ENCODE data around the gene RAB31. TPM values are rescaled to one million over a fixed set of nuclear protein-coding genes. Genes with fewer than 3 reads are reported as not detected.
"Not testable (repeated sequence)": the region's sequence is repeated elsewhere in the genome, so short reads cannot be mapped to it uniquely, and the experiment has no call there.

RAB31 gene
- total RNA-seq, 4 donors from 2014 or later: 13.1 to 18.4 (median 16.9) TPM

DNA sequence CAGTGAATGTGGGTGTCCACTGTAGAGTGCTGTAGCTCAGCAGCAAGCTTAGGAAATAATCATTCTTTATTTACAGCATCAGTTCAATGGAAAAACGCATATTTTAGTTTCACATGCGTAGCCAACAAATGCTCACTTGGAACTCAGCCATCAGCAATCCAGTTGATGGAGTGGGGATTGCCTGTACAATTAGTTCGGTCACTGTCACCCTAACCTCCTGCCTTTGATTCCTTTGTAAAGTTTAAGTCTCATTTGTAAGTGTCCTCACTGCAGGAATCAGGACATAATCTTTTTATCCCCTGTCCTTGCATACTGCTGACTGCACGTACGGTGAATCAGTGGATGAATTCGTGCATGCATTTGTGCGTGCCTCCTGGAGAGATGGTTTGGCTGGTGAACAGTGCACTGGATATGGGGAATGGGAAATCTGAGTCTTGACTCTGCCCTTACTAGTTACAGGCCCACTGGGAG, 55.9 kb downstream of the RAB31 start:
- intact Hi-C loops (cut with DNase I; ENCODE audit: low total_unique reads) (no loop called here), in situ Hi-C loops (cut with MboI; ENCODE audit: low pct_ligation_motif_present in 1 of 4, low pct_unique_long_range_greater_than_20kb in 1 of 4, low sequenced_read_pairs in 3 of 4) (no loop called here)
- H3K4me1 ChIP-seq: no peaks in the 10 kb centered on the region
- no peaks in the 10 kb centered on the region for H3K9me3 ChIP-seq
- 75 to 86% methylated on average over 5 to 7 of the region's 7 CpGs for WGBS, 2 donors (ENCODE audit: low coverage in 1 of 2)
- H3K27ac ChIP-seq: no peak overlapping the region
- H3K4me3 ChIP-seq: no peak overlapping the region
- H3K36me3 ChIP-seq: no peaks in the 10 kb centered on the region
- no peak for DNase-seq
- H3K27me3 ChIP-seq: no peaks in the 10 kb centered on the region
- TF ChIP-seq, protein P1, sequence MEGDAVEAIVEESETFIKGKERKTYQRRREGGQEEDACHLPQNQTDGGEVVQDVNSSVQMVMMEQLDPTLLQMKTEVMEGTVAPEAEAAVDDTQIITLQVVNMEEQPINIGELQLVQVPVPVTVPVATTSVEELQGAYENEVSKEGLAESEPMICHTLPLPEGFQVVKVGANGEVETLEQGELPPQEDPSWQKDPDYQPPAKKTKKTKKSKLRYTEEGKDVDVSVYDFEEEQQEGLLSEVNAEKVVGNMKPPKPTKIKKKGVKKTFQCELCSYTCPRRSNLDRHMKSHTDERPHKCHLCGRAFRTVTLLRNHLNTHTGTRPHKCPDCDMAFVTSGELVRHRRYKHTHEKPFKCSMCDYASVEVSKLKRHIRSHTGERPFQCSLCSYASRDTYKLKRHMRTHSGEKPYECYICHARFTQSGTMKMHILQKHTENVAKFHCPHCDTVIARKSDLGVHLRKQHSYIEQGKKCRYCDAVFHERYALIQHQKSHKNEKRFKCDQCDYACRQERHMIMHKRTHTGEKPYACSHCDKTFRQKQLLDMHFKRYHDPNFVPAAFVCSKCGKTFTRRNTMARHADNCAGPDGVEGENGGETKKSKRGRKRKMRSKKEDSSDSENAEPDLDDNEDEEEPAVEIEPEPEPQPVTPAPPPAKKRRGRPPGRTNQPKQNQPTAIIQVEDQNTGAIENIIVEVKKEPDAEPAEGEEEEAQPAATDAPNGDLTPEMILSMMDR (IDR thresholded peaks at IDR 0.05): no peak
- TF ChIP-seq POLR2AphosphoS5 (IDR thresholded peaks at IDR 0.05) (no peak), EP300 (IDR thresholded peaks at IDR 0.05; ENCODE audit: low read depth) (no peak), POLR2A (IDR thresholded peaks at IDR 0.05) (no peak)

DNA sequence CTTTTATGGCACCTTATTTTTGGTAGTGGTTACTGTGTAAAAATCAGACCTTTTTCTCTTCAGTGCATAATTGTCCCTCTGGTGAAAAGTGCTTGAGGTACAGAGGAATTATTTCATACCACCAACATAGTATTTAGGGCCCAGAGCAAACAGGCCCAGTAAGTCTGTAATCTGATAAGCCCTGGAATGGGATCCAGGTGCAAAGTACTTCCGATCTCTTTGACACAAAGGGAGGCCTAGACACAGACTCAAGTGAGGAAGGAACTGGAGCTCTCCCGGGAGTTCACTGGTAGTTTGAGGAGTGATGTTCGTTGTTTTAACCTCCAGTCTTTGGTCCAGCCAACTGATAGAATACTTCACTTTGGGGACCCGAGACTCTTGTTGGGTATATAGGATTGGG, 57.4 kb downstream of the RAB31 start:
- peaks cover 0 to 3% (median 0%) of the 10 kb centered on the region in 4 donors for H3K4me1 ChIP-seq
- no peak for TF ChIP-seq POLR2A (IDR thresholded peaks at IDR 0.05)
- no peak for TF ChIP-seq POLR2AphosphoS5 (IDR thresholded peaks at IDR 0.05)
- TF ChIP-seq, protein P1 (IDR thresholded peaks at IDR 0.05): no peak
- TF ChIP-seq EP300 (IDR thresholded peaks at IDR 0.05; ENCODE audit: low read depth): no peak
- H3K4me3 ChIP-seq: no peak overlapping the region
- no peaks in the 10 kb centered on the region for H3K9me3 ChIP-seq
- in situ Hi-C loops (cut with MboI; ENCODE audit: low pct_ligation_motif_present in 1 of 4, low pct_unique_long_range_greater_than_20kb in 1 of 4, low sequenced_read_pairs in 3 of 4): no loop called here
- no peak for DNase-seq
- 84% methylated on average over 4 of the region's 4 CpGs; no CpG with 5 or more reads in 1 of the 2 donors for WGBS, 2 donors (ENCODE audit: low coverage in 1 of 2)
- no peaks in the 10 kb centered on the region for H3K27me3 ChIP-seq
- no peaks in the 10 kb centered on the region for H3K36me3 ChIP-seq
- H3K27ac ChIP-seq: no peak overlapping the region
- intact Hi-C loops (cut with DNase I; ENCODE audit: low total_unique reads): no loop called here

DNA sequence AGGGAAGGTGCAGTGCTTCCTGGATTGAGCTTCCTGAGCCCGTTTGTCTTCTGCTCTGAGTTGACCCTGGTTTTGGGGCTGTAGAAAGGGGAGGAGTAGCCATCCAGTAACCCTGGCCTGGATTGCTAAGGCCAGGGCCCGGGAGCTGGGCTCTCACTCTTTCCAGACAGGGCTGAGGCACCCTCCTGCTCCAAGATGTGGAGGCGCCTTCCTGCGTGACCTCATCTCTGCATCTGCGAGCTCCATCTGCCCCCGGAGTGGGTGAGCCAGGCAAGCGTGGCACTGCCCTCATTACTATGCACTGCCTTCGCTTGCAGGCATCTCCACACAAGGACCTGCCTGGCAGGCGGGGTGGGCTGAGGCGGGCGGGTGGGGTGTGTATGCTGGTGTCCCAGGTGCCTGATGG, 58.0 kb downstream of the RAB31 start:
- no peaks in the 10 kb centered on the region for H3K36me3 ChIP-seq
- peaks cover 0 to 5% (median 1%) of the 10 kb centered on the region in 4 donors for H3K4me1 ChIP-seq
- H3K27ac ChIP-seq: no peak overlapping the region
- TF ChIP-seq, protein P1 (IDR thresholded peaks at IDR 0.05): no peak
- TF ChIP-seq POLR2AphosphoS5 (IDR thresholded peaks at IDR 0.05) (no peak), POLR2A (IDR thresholded peaks at IDR 0.05) (no peak), EP300 (IDR thresholded peaks at IDR 0.05; ENCODE audit: low read depth) (no peak)
- 85% methylated on average over 11 of the region's 11 CpGs; no CpG with 5 or more reads in 1 of the 2 donors for WGBS, 2 donors (ENCODE audit: low coverage in 1 of 2)
- no peak for DNase-seq
- intact Hi-C loops (cut with DNase I; ENCODE audit: low total_unique reads): no loop called here
- in situ Hi-C loops (cut with MboI; ENCODE audit: low pct_ligation_motif_present in 1 of 4, low pct_unique_long_range_greater_than_20kb in 1 of 4, low sequenced_read_pairs in 3 of 4): no loop called here
- H3K27me3 ChIP-seq: no peaks in the 10 kb centered on the region
- no peaks in the 10 kb centered on the region for H3K9me3 ChIP-seq
- H3K4me3 ChIP-seq: no peak overlapping the region

DNA sequence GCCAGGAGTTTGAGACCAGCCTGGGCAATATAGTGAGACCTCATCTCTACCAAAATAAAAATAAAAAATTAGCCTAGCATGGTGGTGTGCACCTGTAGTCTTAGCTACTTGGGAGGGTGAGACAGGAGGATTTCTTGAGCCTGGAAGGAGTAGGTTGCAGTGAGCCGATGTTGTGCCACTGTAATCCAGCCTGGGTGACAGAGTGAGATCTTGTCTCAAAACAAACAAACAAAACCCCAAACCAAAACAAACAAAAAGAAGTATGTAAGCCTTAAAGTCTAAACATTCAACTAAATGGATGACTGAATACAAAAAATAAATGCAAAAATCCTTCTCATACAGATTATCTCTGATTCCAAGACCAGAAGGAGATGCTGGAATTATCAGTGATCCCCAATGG, 58.6 kb downstream of the RAB31 start:
- no peak for DNase-seq
- H3K4me3 ChIP-seq: no peak overlapping the region
- in situ Hi-C loops (cut with MboI; ENCODE audit: low pct_ligation_motif_present in 1 of 4, low pct_unique_long_range_greater_than_20kb in 1 of 4, low sequenced_read_pairs in 3 of 4) (no loop called here), intact Hi-C loops (cut with DNase I; ENCODE audit: low total_unique reads) (no loop called here)
- H3K36me3 ChIP-seq: no peaks in the 10 kb centered on the region
- no peaks in the 10 kb centered on the region for H3K9me3 ChIP-seq
- 83 to 100% methylated on average over 1 of the region's 1 CpG for WGBS, 2 donors (ENCODE audit: low coverage in 1 of 2)
- peaks cover 3 to 12% (median 6%) of the 10 kb centered on the region in 4 donors for H3K4me1 ChIP-seq
- no peaks in the 10 kb centered on the region for H3K27me3 ChIP-seq
- H3K27ac ChIP-seq: no peak overlapping the region
- TF ChIP-seq, protein P1 (IDR thresholded peaks at IDR 0.05): no peak
- TF ChIP-seq POLR2AphosphoS5 (IDR thresholded peaks at IDR 0.05) (no peak), POLR2A (IDR thresholded peaks at IDR 0.05) (no peak), EP300 (IDR thresholded peaks at IDR 0.05; ENCODE audit: low read depth) (no peak)

DNA sequence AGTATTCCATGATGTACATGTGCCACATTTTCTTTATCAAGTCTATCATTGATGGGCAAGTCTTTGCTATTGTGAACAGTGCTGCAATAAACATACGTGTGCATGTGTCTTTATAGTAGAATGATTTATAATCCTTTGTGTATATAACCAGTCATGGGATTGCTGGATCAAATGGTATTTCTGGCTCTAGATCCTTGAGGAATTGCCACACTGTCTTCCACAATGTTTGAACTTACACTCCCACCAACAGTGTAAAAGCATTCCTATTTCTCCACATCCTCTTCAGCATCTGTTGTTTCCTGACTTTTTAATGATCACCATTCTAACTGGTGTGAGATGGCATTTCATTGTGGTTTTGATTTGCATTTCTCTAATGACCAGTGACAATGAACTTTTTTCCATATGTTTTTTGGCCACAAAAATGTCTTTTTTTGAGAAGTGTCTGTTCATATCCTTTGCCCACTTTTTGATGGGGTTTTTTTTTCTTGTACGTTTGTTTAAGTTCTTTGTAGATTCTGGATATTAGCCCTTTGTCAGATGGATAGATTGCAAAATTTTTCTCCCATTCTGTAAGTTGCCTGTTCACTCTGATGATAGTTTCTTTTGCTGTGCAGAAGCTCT, 60.1 kb downstream of the RAB31 start:
- intact Hi-C loops (cut with DNase I; ENCODE audit: low total_unique reads); in situ Hi-C loops (cut with MboI; ENCODE audit: low pct_ligation_motif_present in 1 of 4, low pct_unique_long_range_greater_than_20kb in 1 of 4, low sequenced_read_pairs in 3 of 4); H3K4me3 ChIP-seq; H3K27me3 ChIP-seq; DNase-seq; H3K27ac ChIP-seq; H3K9me3 ChIP-seq; H3K36me3 ChIP-seq: not testable (repeated sequence)
- 63 to 75% methylated on average over 2 of the region's 2 CpGs for WGBS, 2 donors (ENCODE audit: low coverage in 1 of 2)
- H3K4me1 ChIP-seq: peaks cover 3 to 15% (median 8%) of the 10 kb centered on the region in 4 donors

DNA sequence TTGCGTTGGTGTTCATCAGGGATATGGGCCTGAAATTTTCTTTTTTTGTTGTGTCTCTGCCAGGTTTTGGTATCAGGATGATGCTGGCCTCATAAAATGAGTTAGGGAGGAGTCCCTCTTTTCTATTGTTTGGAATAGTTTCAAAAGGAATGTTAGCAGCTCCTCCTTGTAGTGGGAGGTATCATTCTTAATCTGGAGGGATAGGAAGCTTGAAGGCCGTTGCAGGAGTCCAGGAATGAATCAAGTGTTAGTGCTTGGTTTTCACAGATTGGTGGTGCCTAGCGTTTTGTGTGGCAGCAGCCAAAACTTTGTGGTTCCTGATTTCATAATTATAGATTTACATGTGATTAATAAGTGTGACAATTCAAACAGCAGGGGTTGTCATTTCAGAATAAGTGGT, 62.0 kb downstream of the RAB31 start:
- DNase-seq; H3K9me3 ChIP-seq; intact Hi-C loops (cut with DNase I; ENCODE audit: low total_unique reads); H3K36me3 ChIP-seq; in situ Hi-C loops (cut with MboI; ENCODE audit: low pct_ligation_motif_present in 1 of 4, low pct_unique_long_range_greater_than_20kb in 1 of 4, low sequenced_read_pairs in 3 of 4); H3K27ac ChIP-seq; H3K4me3 ChIP-seq; H3K27me3 ChIP-seq: not testable (repeated sequence)
- H3K4me1 ChIP-seq: peaks cover 3 to 15% (median 8%) of the 10 kb centered on the region in 4 donors
- WGBS, 2 donors (ENCODE audit: low coverage in 1 of 2): 75 to 100% methylated on average over 1 to 3 of the region's 3 CpGs
